Glomerular endothelial cell (primary cell): ENCODE data around the gene IL6ST. TPM values are rescaled to one million over a fixed set of nuclear protein-coding genes. Genes with fewer than 3 reads are reported as not detected.
"Not testable (repeated sequence)": the region's sequence is repeated elsewhere in the genome, so short reads cannot be mapped to it uniquely, and the experiment has no call there.

Experiments used
- DNase-seq: peaks from one replicate; pipeline ENCODE4 v3.0.0-alpha.2; 2011; ENCODE audit warnings: low read depth, low spot score; ENCODE audit errors: extremely low read depth
- total RNA-seq: library from RNA; depleted of rRNA; stranded (reverse); fragments of >200 nt; gene quantifications from 2 replicates; pipeline ENCODE4 v1.2.3, GENCODE V29; 2015

IL6ST gene
- total RNA-seq, 1 donor from 2014 or later = 434 TPM

GRCh38 chr5:55973296-55973695 is 21.5 kb downstream of the IL6ST start:
- DNase-seq = no peak

- no peak for DNase-seq
These were observed 24.8 kb downstream of the IL6ST start for GRCh38 chr5:55969956-55970355.

- DNase-seq = no peak
These were observed 28.5 kb downstream of the IL6ST start for GRCh38 chr5:55966284-55966683.

- no peak for DNase-seq
These were observed 29.2 kb downstream of the IL6ST start for GRCh38 chr5:55965525-55965924.

GRCh38 chr5:55960779-55961178 is 34.0 kb downstream of the IL6ST start:
- no peak for DNase-seq

- DNase-seq = no peak
These were observed 35.6 kb downstream of the IL6ST start for GRCh38 chr5:55959208-55959607.

GRCh38 chr5:55941154-55941553 is 53.6 kb downstream of the IL6ST start:
- DNase-seq = not testable (repeated sequence)

GRCh38 chr5:55937598-55937997 is 57.2 kb downstream of the IL6ST start:
- not testable (repeated sequence) for DNase-seq

- DNase-seq = peak; percentile 62
These were observed 58.6 kb downstream of the IL6ST start for GRCh38 chr5:55936100-55936693.

GRCh38 chr5:55935371-55935770 is 59.4 kb downstream of the IL6ST start:
- no peak for DNase-seq

- DNase-seq = no peak
These were observed 60.0 kb downstream of the IL6ST start for GRCh38 chr5:55934720-55935119.

GRCh38 chr5:55934115-55934613 is 60.6 kb downstream of the IL6ST start:
- DNase-seq = no peak

- no peak for DNase-seq
These were observed 61.2 kb downstream of the IL6ST start for GRCh38 chr5:55933377-55934114.

- DNase-seq = no peak
These were observed 62.1 kb downstream of the IL6ST start for GRCh38 chr5:55932700-55933099.

GRCh38 chr5:55929020-55929799 is 65.6 kb downstream of the IL6ST start:
- no peak for DNase-seq

GRCh38 chr5:55927861-55928655 is 66.7 kb downstream of the IL6ST start:
- DNase-seq = no peak

GRCh38 chr5:55926476-55926875 is 68.3 kb downstream of the IL6ST start:
- no peak for DNase-seq

GRCh38 chr5:55925712-55926111 is 69.1 kb downstream of the IL6ST start:
- DNase-seq = no peak

- no peak for DNase-seq
These were observed 69.6 kb downstream of the IL6ST start for GRCh38 chr5:55925181-55925580.

GRCh38 chr5:55924744-55925143 is 70.0 kb downstream of the IL6ST start:
- no peak for DNase-seq
